ENCODE data around the gene KIAA0319L.

DNA sequence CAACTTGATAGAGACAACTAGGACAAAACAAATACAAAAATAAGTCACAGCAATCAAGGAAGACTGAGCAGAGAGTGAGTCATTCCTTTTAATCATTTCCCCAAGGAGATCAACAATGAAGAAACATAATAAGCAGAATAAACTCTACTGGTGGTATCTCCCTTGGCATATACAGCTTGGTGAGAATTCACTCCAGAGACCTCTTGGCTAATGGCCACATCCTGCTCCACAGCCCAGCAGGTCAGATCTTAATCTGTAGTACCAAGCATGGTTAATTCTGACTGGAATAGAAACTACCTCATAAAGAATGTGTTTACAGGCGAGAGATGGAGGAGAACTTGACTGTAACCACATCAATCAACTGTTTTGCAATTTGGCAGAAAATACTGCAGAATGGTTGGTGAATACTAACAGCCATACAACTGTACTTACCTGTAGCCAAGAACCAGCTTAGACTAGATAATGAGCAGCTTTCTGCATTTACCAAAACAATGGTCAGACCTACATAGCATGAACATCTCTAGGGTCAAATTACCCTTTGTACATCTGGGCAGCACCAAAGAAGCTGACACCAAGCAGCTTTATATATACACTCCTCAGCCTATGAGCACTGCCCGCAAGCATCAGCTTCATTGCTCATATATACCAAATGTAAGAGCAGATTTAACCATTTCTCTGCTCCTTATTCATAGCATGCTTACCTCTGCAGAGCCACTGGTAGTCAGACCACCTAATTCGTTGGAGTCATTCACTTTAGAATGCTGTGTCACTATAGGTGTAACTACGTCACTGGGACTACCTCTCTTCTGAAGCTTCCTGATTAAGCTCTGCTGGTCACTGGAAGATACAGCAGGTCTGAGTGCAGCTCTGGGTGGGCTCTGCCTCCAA, 51.0 kb downstream of the KIAA0319L start:
- TF ChIP-seq, protein P1, sequence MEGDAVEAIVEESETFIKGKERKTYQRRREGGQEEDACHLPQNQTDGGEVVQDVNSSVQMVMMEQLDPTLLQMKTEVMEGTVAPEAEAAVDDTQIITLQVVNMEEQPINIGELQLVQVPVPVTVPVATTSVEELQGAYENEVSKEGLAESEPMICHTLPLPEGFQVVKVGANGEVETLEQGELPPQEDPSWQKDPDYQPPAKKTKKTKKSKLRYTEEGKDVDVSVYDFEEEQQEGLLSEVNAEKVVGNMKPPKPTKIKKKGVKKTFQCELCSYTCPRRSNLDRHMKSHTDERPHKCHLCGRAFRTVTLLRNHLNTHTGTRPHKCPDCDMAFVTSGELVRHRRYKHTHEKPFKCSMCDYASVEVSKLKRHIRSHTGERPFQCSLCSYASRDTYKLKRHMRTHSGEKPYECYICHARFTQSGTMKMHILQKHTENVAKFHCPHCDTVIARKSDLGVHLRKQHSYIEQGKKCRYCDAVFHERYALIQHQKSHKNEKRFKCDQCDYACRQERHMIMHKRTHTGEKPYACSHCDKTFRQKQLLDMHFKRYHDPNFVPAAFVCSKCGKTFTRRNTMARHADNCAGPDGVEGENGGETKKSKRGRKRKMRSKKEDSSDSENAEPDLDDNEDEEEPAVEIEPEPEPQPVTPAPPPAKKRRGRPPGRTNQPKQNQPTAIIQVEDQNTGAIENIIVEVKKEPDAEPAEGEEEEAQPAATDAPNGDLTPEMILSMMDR (IDR thresholded peaks at IDR 0.05): no peak
- TF ChIP-seq POLR2AphosphoS5 (IDR thresholded peaks at IDR 0.05) (peak; percentile 75), POLR2A (IDR thresholded peaks at IDR 0.05) (no peak)

All from prostate gland (tissue), 2 donors.